GM19328 (cell line): Measurements from ENCODE around the gene RHOF.
"Not testable (repeated sequence)": the region's sequence is repeated elsewhere in the genome, so short reads cannot be mapped to it uniquely, and the experiment has no call there.

Experiments used
- ATAC-seq: cut with Tn5 transposase; IDR thresholded peaks from one replicate; pipeline ENCODE4 v1.9.1; 2021; ENCODE audit warnings: mild to moderate bottlenecking, moderate library complexity; ENCODE audit not compliant: unreplicated experiment

RHOF gene

GRCh38 chr12:121750507-121750955 is 43.0 kb downstream of the RHOF start:
- no peak for ATAC-seq

- no peak for ATAC-seq
These were observed 44.2 kb downstream of the RHOF start for GRCh38 chr12:121749267-121749666.

GRCh38 chr12:121748571-121749265 is 44.8 kb downstream of the RHOF start:
- no peak for ATAC-seq

GRCh38 chr12:121748218-121748570 is 45.3 kb downstream of the RHOF start:
- ATAC-seq = no peak

GRCh38 chr12:121745545-121745944 is 47.9 kb downstream of the RHOF start:
- ATAC-seq = not testable (repeated sequence)

- ATAC-seq = no peak
These were observed 51.7 kb downstream of the RHOF start for GRCh38 chr12:121741743-121742142.

GRCh38 chr12:121740847-121741246 is 52.6 kb downstream of the RHOF start:
- ATAC-seq = no peak

GRCh38 chr12:121738340-121738858 is 55.1 kb downstream of the RHOF start:
- ATAC-seq = no peak

- no peak for ATAC-seq
These were observed 59.6 kb downstream of the RHOF start for GRCh38 chr12:121733849-121734248.

GRCh38 chr12:121731473-121731872 is 62.0 kb downstream of the RHOF start:
- ATAC-seq = no peak

GRCh38 chr12:121729021-121729420 is 64.5 kb downstream of the RHOF start:
- ATAC-seq = no peak
